C4-2B (cell line): ENCODE results near the gene CDK8.

Experiments used
- H3K27ac ChIP-seq: fragments of 450-650 bp; 2 replicates; pipeline ENCODE4 v1.5.1; 2017
- CTCF ChIP-seq: fragments of 450-650 bp; conservative IDR thresholded peaks from 2 replicates; pipeline ENCODE4 v1.5.1; 2017; ENCODE audit warnings: mild to moderate bottlenecking
- ZFX ChIP-seq: fragments of 450-650 bp; IDR thresholded peaks from 2 replicates; pipeline ENCODE4 v1.6.1; 2017

Gene CDK8

GRCh38 chr13:26221399-26221720 is 32.6 kb upstream of the CDK8 start:
- peak overlapping the region; percentile 94 for H3K27ac ChIP-seq
- TF ChIP-seq ZFX (peak; percentile 90), CTCF (no peak)

- H3K27ac ChIP-seq: peak within 1 kb of the TSS; percentile 94
- TF ChIP-seq CTCF (no peak), ZFX (peak; percentile 91)
These were observed 32.0 kb upstream of the CDK8 start, which contains the start of gene RNF6 for GRCh38 chr13:26221721-26222519. Gene RNF6, minus strand, starts transcription at chr13:26222314. Its CDS starts 2,665 bp downstream, at chr13:26219649.

GRCh38 chr13:26222520-26223046 is 31.3 kb upstream of the CDK8 start:
- H3K27ac ChIP-seq: peak overlapping the region; percentile 94
- TF ChIP-seq ZFX (no peak), CTCF (no peak)

- H3K27ac ChIP-seq: no peak overlapping the region
- TF ChIP-seq CTCF (no peak), ZFX (no peak)
These were observed 27.9 kb upstream of the CDK8 start for GRCh38 chr13:26225896-26226617.

- TF ChIP-seq CTCF: no peak
- TF ChIP-seq ZFX: no peak
These were observed 26.6 kb upstream of the CDK8 start for GRCh38 chr13:26227166-26227971.

GRCh38 chr13:26228096-26228495 is 25.8 kb upstream of the CDK8 start:
- no peak overlapping the region for H3K27ac ChIP-seq
- TF ChIP-seq ZFX (no peak), CTCF (no peak)

More at GRCh38 chr13:26227166-26227971, 26.6 kb upstream of the CDK8 start:
- no peak overlapping the region for H3K27ac ChIP-seq
